ENCODE data around the gene PHC2. TPM values are rescaled to one million over a fixed set of nuclear protein-coding genes. Genes with fewer than 3 reads are reported as not detected.

Gene PHC2
- total and polyA plus RNA-seq, 9 of the 15 experiments (the other 6 are each of a cell fraction or from before 2014, with no cell fraction given): 3.1 to 67.6 (median 34.6) TPM

GRCh38 chr1:33347650-33347992, 83.3 kb downstream of the PHC2 start:
- H3K9me1 ChIP-seq (ENCODE audit: control insufficient read depth, insufficient read depth, low read length): peaks cover 2% of the 10 kb centered on the region
- no peaks in the 10 kb centered on the region for H3K27me3 ChIP-seq (ENCODE audit: control insufficient read depth in 2 of 2, insufficient read depth in 2 of 2, low read length in 2 of 2)
- peaks cover 30 to 35% of the 10 kb centered on the region in 2 experiments for H3K4me1 ChIP-seq (replicated peaks in 1 of 2; ENCODE audit: control insufficient read depth in 2 of 2, insufficient read depth in 2 of 2, low read length in 2 of 2)
- WGBS (ENCODE audit: insufficient coverage, low coverage, missing lambda C conversion rate): 54% methylated on average over 5 of the region's 5 CpGs
- H3K4me2 ChIP-seq (ENCODE audit: insufficient read depth, low read length): peak overlapping the region; percentile 79
- H3K9me3 ChIP-seq (replicated peaks; ENCODE audit: control insufficient read depth, insufficient read depth, low read depth, low read length): no peaks in the 10 kb centered on the region
- ATAC-seq: no peak
- CTCF ChIA-PET (ENCODE audit: low intra/inter-chr PET ratio): no interaction called here
- no peak for FAIRE-seq
- BruUV-seq (replicated peaks): no TSS peak
- POLR2A ChIA-PET: interaction anchor here (0.5 to 1.8 kb wide), 3 partner anchors 9 to 35 kb away, joined by 3 to 13 read pairs (median 5); no protein-coding TSS in a partner anchor
- DNase-seq (ENCODE audit: extremely low read depth in 1 of 4, low spot score in 3 of 4): peak in 1 of 4 experiments; percentile 23
- H3K9ac ChIP-seq (ENCODE audit: insufficient read depth in 1 of 2, low read depth in 2 of 2, low read length in 2 of 2): peak overlapping the region; percentile 21 to 85; a peak in 1 of 4 replicates
- no peak for TF ChIP-seq TAL1 (IDR thresholded peaks at IDR 0.05)
- no peak for TF ChIP-seq ZNF282 (CRISPR knock-in tag; IDR thresholded peaks at IDR 0.05)
- TF ChIP-seq SMAD3 (CRISPR knock-in tag; conservative IDR thresholded peaks at IDR 0.05): no peak
- no peak for TF ChIP-seq ZNF24 (IDR thresholded peaks at IDR 0.05)
- peak in 1 of 2 experiments; percentile 32 for TF ChIP-seq E2F6 (IDR thresholded peaks at IDR 0.05; ENCODE audit: borderline replicate concordance in 1 of 2, extremely low read depth in 1 of 2, insufficient read depth in 1 of 2, insufficient read length in 1 of 2, low read depth in 1 of 2, low read length in 1 of 2, poor library complexity in 1 of 2, severe bottlenecking in 1 of 2)
- no peak for TF ChIP-seq HEY1 (CRISPR knock-in tag; IDR thresholded peaks at IDR 0.05; ENCODE audit: borderline replicate concordance)
- peak; percentile 27 for TF ChIP-seq RBBP5 (IDR thresholded peaks at IDR 0.05; ENCODE audit: borderline replicate concordance, insufficient read depth, low read length, poor library complexity, severe bottlenecking)
- no peak overlapping the region for H2AFZ ChIP-seq (ENCODE audit: low read depth, low read length)
- intact Hi-C loops (cut with micrococcal nuclease) (no loop called here), in situ Hi-C loops (cut with MboI) (no loop called here)
- peaks cover 69% of the 10 kb centered on the region for H3K79me2 ChIP-seq (ENCODE audit: control insufficient read depth, insufficient read depth, low read length)
- peaks cover 37% of the 10 kb centered on the region; the same call in 2 of the 3 replicates for H3K36me3 ChIP-seq (ENCODE audit: control insufficient read depth, insufficient read depth, low read length)
- peak overlapping the region; percentile 71; the same call in 1 of the 2 replicates for H3K4me3 ChIP-seq
- H4K20me1 ChIP-seq (replicated peaks; ENCODE audit: control insufficient read depth, insufficient read depth, low read length): peaks cover 20% of the 10 kb centered on the region
- no peak overlapping the region for H3K27ac ChIP-seq (ENCODE audit: extremely low read depth, low read depth, low read length)

Measured in K562 (cell line).